DND-41 (cell line): ENCODE data around the gene TNRC6B.

Experiments used
- ATAC-seq: fragments of 200-7000 bp; cut with Tn5 transposase; 3 replicates; pipeline ENCODE4 v1.9.1; 2021; ENCODE audit warnings: low read depth; ENCODE audit not compliant: insufficient read depth
- DNase-seq: peaks from one replicate; pipeline ENCODE4 v3.0.0-alpha.2; 2020
- H2AFZ ChIP-seq: 2 replicates; pipeline ENCODE4 v1.6.0; 2012; ENCODE audit warnings: low read depth, low read length
- H3K27ac ChIP-seq: 2 replicates; pipeline ENCODE4 v1.5.1; 2012; ENCODE audit warnings: low read length, inconsistent platforms
- H3K27me3 ChIP-seq: fragments of 200-600 bp; sonication (generic); 2 replicates; pipeline ENCODE4 v1.6.0; 2012; ENCODE audit warnings: low read length, mild to moderate bottlenecking, inconsistent platforms; ENCODE audit not compliant: insufficient read depth, poor library complexity
- H3K36me3 ChIP-seq: 2 replicates; pipeline ENCODE4 v1.5.1; 2012; ENCODE audit warnings: low read length, inconsistent platforms; ENCODE audit not compliant: insufficient read depth
- H3K4me1 ChIP-seq: 2 replicates; pipeline ENCODE4 v1.5.1; 2012; ENCODE audit warnings: mild to moderate bottlenecking, low read length; ENCODE audit not compliant: insufficient read depth
- H3K4me2 ChIP-seq: 2 replicates; pipeline ENCODE4 v1.6.0; 2012; ENCODE audit warnings: mild to moderate bottlenecking, moderate library complexity, low read length, inconsistent platforms; ENCODE audit not compliant: insufficient read depth
- H3K4me3 ChIP-seq, 2 experiments: fragments of 200-600 bp in 1 of 2; shearing (Covaris generic) in 1 of 2; 2 replicates each; pipeline ENCODE4 v1.5.1; 2012 to 2016; ENCODE audit warnings: inconsistent platforms in 2 of 2, low read length in 2 of 2, mild to moderate bottlenecking in 2 of 2, low read depth in 1 of 2, moderate library complexity in 1 of 2
- H3K79me2 ChIP-seq: 2 replicates; pipeline ENCODE4 v1.6.0; 2012; ENCODE audit warnings: low read length, inconsistent platforms; ENCODE audit not compliant: insufficient read depth
- H3K9ac ChIP-seq: 2 replicates; pipeline ENCODE4 v1.6.0; 2012; ENCODE audit warnings: low read depth, mild to moderate bottlenecking, inconsistent platforms, low read length, moderate library complexity
- H3K9me3 ChIP-seq: 2 replicates; pipeline ENCODE4 v1.5.1; 2012; ENCODE audit warnings: low read length, moderate library complexity, mild to moderate bottlenecking, inconsistent platforms; ENCODE audit not compliant: insufficient read depth, severe bottlenecking
- H4K20me1 ChIP-seq: 2 replicates; pipeline ENCODE4 v1.6.0; 2012; ENCODE audit warnings: low read length; ENCODE audit not compliant: insufficient read depth
- CTCF ChIP-seq: IDR thresholded peaks from 2 replicates; pipeline ENCODE4 v1.5.1; 2012; ENCODE audit warnings: borderline replicate concordance, low read length, moderate library complexity, mild to moderate bottlenecking; ENCODE audit not compliant: poor library complexity, severe bottlenecking; ENCODE audit errors: extremely low read depth
- EZH2 ChIP-seq: IDR thresholded peaks from 3 replicates; pipeline ENCODE4 v1.6.1; 2012; ENCODE audit warnings: borderline replicate concordance, low read depth, mild to moderate bottlenecking, moderate library complexity, low read length, inconsistent platforms; ENCODE audit not compliant: severe bottlenecking

The TNRC6B gene

GRCh38 chr22:40335358-40335757 lies 157.6 kb downstream of the TNRC6B start:
- no peak overlapping the region for H3K4me3 ChIP-seq
- H3K27me3 ChIP-seq = no peaks in the 10 kb centered on the region
- H2AFZ ChIP-seq = no peak overlapping the region
- peaks cover 36% of the 10 kb centered on the region for H3K4me1 ChIP-seq
- DNase-seq (no peak), ATAC-seq (no peak)
- peaks cover 10% of the 10 kb centered on the region; the same call in 1 of the 2 replicates for H3K36me3 ChIP-seq
- no peak overlapping the region for H3K4me2 ChIP-seq
- no peaks in the 10 kb centered on the region for H4K20me1 ChIP-seq
- H3K27ac ChIP-seq = no peak overlapping the region
- no peaks in the 10 kb centered on the region for H3K79me2 ChIP-seq
- no peak overlapping the region for H3K9ac ChIP-seq
- H3K9me3 ChIP-seq = no peaks in the 10 kb centered on the region
- no peak for TF ChIP-seq EZH2
- TF ChIP-seq CTCF = no peak

- Histone ChIP-seq H3K9me3 (no peaks in the 10 kb centered on the region), H3K79me2 (0 out of 2 replicates have a peak, but pooled peaks cover under 1% of the 10 kb centered on the region), H4K20me1 (no peaks in the 10 kb centered on the region), H2AFZ (no peak overlapping the region), H3K27ac (no peak overlapping the region), H3K9ac (no peak overlapping the region), H3K4me2 (no peak overlapping the region), H3K4me3 (no peak overlapping the region), H3K36me3 (no peaks in the 10 kb centered on the region), H3K4me1 (peaks cover 12% of the 10 kb centered on the region), H3K27me3 (no peaks in the 10 kb centered on the region)
- TF ChIP-seq CTCF (no peak), EZH2 (no peak)
- no peak for DNase-seq
- no peak for ATAC-seq
Observed at GRCh38 chr22:40340044-40340443, 162.3 kb downstream of the TNRC6B start.

- ATAC-seq (no peak), DNase-seq (no peak)
- H3K27me3 ChIP-seq = no peaks in the 10 kb centered on the region
- H3K9me3 ChIP-seq = no peaks in the 10 kb centered on the region
- TF ChIP-seq EZH2 (no peak), CTCF (no peak)
- H4K20me1 ChIP-seq = no peaks in the 10 kb centered on the region
- no peak overlapping the region for H2AFZ ChIP-seq
- H3K4me2 ChIP-seq = no peak overlapping the region
- H3K36me3 ChIP-seq = no peaks in the 10 kb centered on the region; the same call in 1 of the 2 replicates
- no peak overlapping the region for H3K27ac ChIP-seq
- H3K9ac ChIP-seq = no peak overlapping the region
- H3K4me1 ChIP-seq = peaks cover 11% of the 10 kb centered on the region
- H3K4me3 ChIP-seq = no peak overlapping the region
- H3K79me2 ChIP-seq = peaks cover 14% of the 10 kb centered on the region
Observed at GRCh38 chr22:40341604-40342003, 163.9 kb downstream of the TNRC6B start.

- H3K27me3 ChIP-seq = no peaks in the 10 kb centered on the region
- no peak overlapping the region for H3K27ac ChIP-seq
- no peaks in the 10 kb centered on the region; the same call in 1 of the 2 replicates for H3K36me3 ChIP-seq
- peaks cover 19% of the 10 kb centered on the region for H3K4me1 ChIP-seq
- TF ChIP-seq EZH2 = no peak
- H2AFZ ChIP-seq = no peak overlapping the region
- peaks cover 23% of the 10 kb centered on the region for H3K79me2 ChIP-seq
- no peak overlapping the region for H3K9ac ChIP-seq
- H3K9me3 ChIP-seq = no peaks in the 10 kb centered on the region
- no peak overlapping the region for H3K4me3 ChIP-seq
- no peak for ATAC-seq
- H4K20me1 ChIP-seq = 0 out of 2 replicates have a peak, but pooled peaks cover 3% of the 10 kb centered on the region
- H3K4me2 ChIP-seq = no peak overlapping the region
- no peak for DNase-seq
Observed at GRCh38 chr22:40342521-40342920, 164.8 kb downstream of the TNRC6B start.
